Stomach (tissue), 9 donors: ENCODE measurements around the gene MAN2B1. TPM values are rescaled to one million over a fixed set of nuclear protein-coding genes. Genes with fewer than 3 reads are reported as not detected.

Experiments
- DNase-seq, 2 donors: peaks; one replicate each; pipeline versions ENCODE4 v3.0.0 to v3.0.0-alpha.2; 2013 to 2019
- H3K27ac ChIP-seq, 5 donors: fragments of 200-600 bp in 4 of 5; sonication (generic) in 4 of 5; one replicate each; pipeline ENCODE4 v1.5.1; 2013 to 2019; ENCODE audit warnings: mild to moderate bottlenecking in 1 of 5, moderate library complexity in 1 of 5
- H3K27me3 ChIP-seq, 3 donors: fragments of 200-600 bp; sonication (generic); one replicate each; pipeline ENCODE4 v1.5.1; 2017 to 2019; ENCODE audit warnings: mixed run types in 1 of 3
- H3K36me3 ChIP-seq, 4 donors: fragments of 200-600 bp; sonication (generic); 1 replicate in 3 of 4; 2 replicates in 1 of 4; pipeline ENCODE4 v1.5.1; 2016 to 2019
- H3K4me1 ChIP-seq, 4 donors: fragments of 200-600 bp; sonication (generic); one replicate each; pipeline ENCODE4 v1.5.1; 2016 to 2019
- H3K4me3 ChIP-seq, 4 donors: fragments of 200-600 bp; sonication (generic) in 3 of 4; one replicate each; pipeline ENCODE4 v1.5.1; 2016 to 2019; ENCODE audit warnings: mild to moderate bottlenecking in 1 of 4
- H3K9me3 ChIP-seq, 4 donors: fragments of 200-600 bp; sonication (generic); one replicate each; pipeline ENCODE4 v1.5.1; 2016 to 2019
- CTCF ChIP-seq, 7 experiments: fragments of 450-650 bp in 4 of 7; fragments of 200-600 bp in 3 of 7; sonication (generic) in 3 of 7; IDR thresholded peaks; one replicate each; pipeline ENCODE4 v1.5.1; 2016 to 2019; ENCODE audit warnings: antibody characterized with exemption in 7 of 7, control low read depth in 2 of 7, mild to moderate bottlenecking in 1 of 7
- EP300 ChIP-seq: sonication (generic); formaldehyde crosslinking; IDR thresholded peaks from one replicate; pipeline ENCODE4 v1.6.1; 2017; ENCODE audit warnings: antibody characterized with exemption
- POLR2A ChIP-seq, 4 donors: fragments of 450-650 bp; IDR thresholded peaks; one replicate each; pipeline ENCODE4 v1.6.1; 2016; ENCODE audit warnings: antibody characterized with exemption in 4 of 4, control low read depth in 2 of 4, mild to moderate bottlenecking in 1 of 4, moderate library complexity in 1 of 4
- POLR2AphosphoS5 ChIP-seq, 3 donors: sonication (generic); formaldehyde crosslinking; IDR thresholded peaks; one replicate each; pipeline ENCODE4 v1.6.1; 2016; ENCODE audit warnings: antibody characterized with exemption in 3 of 3
- WGBS, 5 donors: extraction: QIAGEN DNeasy Blood & Tissue Kit in 3 of 5; methylation state at CpG; one replicate each; pipeline versions ENCODE4 v1.1.5 to v1.1.7; 2013 to 2018; 5-methylcytosine and 5-hydroxymethylcytosine counted together
- intact Hi-C: fragments of 100-400 bp; cut with DNase I; formaldehyde crosslinking; loops from one replicate; pipeline ENCODE4 v1.15.1; 2023; ENCODE audit warnings: low total_unique reads
- polyA plus RNA-seq, 3 donors: library from polyadenylated mRNA; stranded (reverse); fragments of 200-250 nt; gene quantifications; one replicate each; pipeline ENCODE4 v1.2.3, GENCODE V29; 2013
- total RNA-seq, 5 donors: library from RNA; depleted of rRNA; stranded (reverse); fragments of >200 nt; gene quantifications; one replicate each; pipeline versions ENCODE4 v1.1.0 to v1.2.3, GENCODE V29; 2014 to 2016
- donor health status: healthy with polysubstance abuse.
- donor health status: Bipolar disorder and iron deficiency.
- donor health status: healthy.

MAN2B1 gene
- total and polyA plus RNA-seq, 8 donors = 20.6 to 429 (median 84.0) TPM

- intact Hi-C loops = no loop called here
- Histone ChIP-seq H3K36me3 (peaks cover 0 to 11% (median 0%) of the 10 kb centered on the region in 4 donors), H3K4me1 (peaks cover 10 to 19% (median 15%) of the 10 kb centered on the region in 4 donors), H3K27me3 (no peaks in the 10 kb centered on the region), H3K27ac (no peak overlapping the region), H3K9me3 (no peaks in the 10 kb centered on the region), H3K4me3 (no peak overlapping the region)
- TF ChIP-seq CTCF (IDR thresholded peaks at IDR 0.05) (no peak), EP300 (no peak), POLR2AphosphoS5 (IDR thresholded peaks at IDR 0.05) (no peak), POLR2A (IDR thresholded peaks at IDR 0.05) (no peak)
- no peak for DNase-seq
- 89 to 95% (median 93%) methylated on average over 21 to 26 of the region's 26 CpGs for WGBS, 5 donors
These were observed 24.0 kb downstream of the MAN2B1 start for GRCh38 chr19:12642506-12642905.

- TF ChIP-seq POLR2AphosphoS5 (IDR thresholded peaks at IDR 0.05) = no peak
- no peak for TF ChIP-seq EP300
- TF ChIP-seq CTCF (IDR thresholded peaks at IDR 0.05) = no peak
- no peak for TF ChIP-seq POLR2A (IDR thresholded peaks at IDR 0.05)
- intact Hi-C loops = no loop called here
- Histone ChIP-seq H3K27ac (no peak overlapping the region), H3K27me3 (no peaks in the 10 kb centered on the region), H3K36me3 (peaks cover 0 to 11% (median 0%) of the 10 kb centered on the region in 4 donors), H3K4me1 (peaks cover 9 to 13% (median 11%) of the 10 kb centered on the region in 4 donors), H3K9me3 (no peaks in the 10 kb centered on the region), H3K4me3 (no peak overlapping the region)
- no peak for DNase-seq
- WGBS, 5 donors = 72 to 85% (median 75%) methylated on average over 13 of the region's 13 CpGs
These were observed 25.1 kb downstream of the MAN2B1 start for GRCh38 chr19:12641456-12641855.

GRCh38 chr19:12639901-12640613 is 26.5 kb downstream of the MAN2B1 start:
- WGBS, 5 donors = 6 to 27% (median 8%) methylated on average over 9 to 39 of the region's 39 CpGs
- peak overlapping the region; percentile 15 to 32 (median 24) for H3K4me3 ChIP-seq
- peak; percentile 85 to 94 for DNase-seq
- H3K27ac ChIP-seq = peak overlapping the region in 1 of 5 donors; percentile 31
- no peaks in the 10 kb centered on the region for H3K9me3 ChIP-seq
- peaks cover 9 to 13% (median 11%) of the 10 kb centered on the region in 4 donors for H3K4me1 ChIP-seq
- H3K36me3 ChIP-seq = peaks cover 0 to 7% (median 0%) of the 10 kb centered on the region in 4 donors
- TF ChIP-seq POLR2AphosphoS5 (IDR thresholded peaks at IDR 0.05) (peak in 1 of 3 donors; percentile 61), CTCF (IDR thresholded peaks at IDR 0.05) (peak in 5 of 7 experiments; percentile 64 to 86 (median 70)), EP300 (no peak), POLR2A (IDR thresholded peaks at IDR 0.05) (no peak)
- intact Hi-C loops = no loop called here
- H3K27me3 ChIP-seq = no peaks in the 10 kb centered on the region

GRCh38 chr19:12638611-12639182 is 27.8 kb downstream of the MAN2B1 start:
- DNase-seq = no peak
- H3K27ac ChIP-seq = no peak overlapping the region
- intact Hi-C loops = no loop called here
- TF ChIP-seq POLR2AphosphoS5 (IDR thresholded peaks at IDR 0.05) (no peak), POLR2A (IDR thresholded peaks at IDR 0.05) (no peak), EP300 (no peak), CTCF (IDR thresholded peaks at IDR 0.05) (no peak)
- peaks cover 9 to 13% (median 11%) of the 10 kb centered on the region in 4 donors for H3K4me1 ChIP-seq
- H3K27me3 ChIP-seq = no peaks in the 10 kb centered on the region
- H3K36me3 ChIP-seq = peaks cover 0 to under 1% (median 0%) of the 10 kb centered on the region in 4 donors
- 92 to 96% (median 95%) methylated on average over 21 to 22 of the region's 22 CpGs for WGBS, 5 donors
- no peak overlapping the region for H3K4me3 ChIP-seq
- H3K9me3 ChIP-seq = no peaks in the 10 kb centered on the region
